GM13977 (cell line): ENCODE measurements around the gene KLHDC10.
"Not testable (repeated sequence)": the region's sequence is repeated elsewhere in the genome, so short reads cannot be mapped to it uniquely, and the experiment has no call there.

Source experiments
- DNase-seq: peaks from one replicate; pipeline ENCODE4 v3.0.0; 2012; ENCODE audit warnings: low spot score
- in situ Hi-C: fragments of 300-500 bp; cut with MboI; formaldehyde crosslinking; loops from one replicate; pipeline ENCODE4 v1.12.0; 2022; ENCODE audit warnings: low sequenced_read_pairs, low pct_unique_long_range_greater_than_20kb, mixed read lengths, inconsistent platforms; ENCODE audit not compliant: unreplicated experiment
- TF ChIP-seq, protein P1 (sequence below): IDR thresholded peaks from 2 replicates; pipeline ENCODE4 v1.5.1; 2012; ENCODE audit warnings: mild to moderate bottlenecking, control low read depth; ENCODE audit not compliant: insufficient read depth; ENCODE audit errors: extremely low read depth, missing control alignments

KLHDC10 gene

DNA sequence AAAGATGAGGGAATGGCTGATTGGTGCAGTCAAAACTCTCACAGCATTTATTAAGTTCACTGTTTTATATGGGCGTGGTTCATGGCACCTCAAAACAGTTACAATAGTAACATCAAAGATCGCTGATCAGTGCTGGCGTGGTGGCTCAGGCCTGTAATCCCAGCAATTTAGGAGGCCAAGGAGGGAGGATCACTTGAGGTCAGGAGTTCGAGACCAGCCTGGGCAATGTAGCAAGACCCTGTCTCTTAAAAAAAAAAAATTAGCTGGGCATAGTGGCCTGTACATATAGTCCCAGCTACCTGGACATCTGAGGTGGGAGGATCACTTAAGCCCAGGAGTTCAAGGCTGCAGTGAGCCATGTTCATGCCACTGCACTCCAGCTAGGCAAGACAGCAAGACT is 48.5 kb downstream of the KLHDC10 start:
- TF ChIP-seq, protein P1, sequence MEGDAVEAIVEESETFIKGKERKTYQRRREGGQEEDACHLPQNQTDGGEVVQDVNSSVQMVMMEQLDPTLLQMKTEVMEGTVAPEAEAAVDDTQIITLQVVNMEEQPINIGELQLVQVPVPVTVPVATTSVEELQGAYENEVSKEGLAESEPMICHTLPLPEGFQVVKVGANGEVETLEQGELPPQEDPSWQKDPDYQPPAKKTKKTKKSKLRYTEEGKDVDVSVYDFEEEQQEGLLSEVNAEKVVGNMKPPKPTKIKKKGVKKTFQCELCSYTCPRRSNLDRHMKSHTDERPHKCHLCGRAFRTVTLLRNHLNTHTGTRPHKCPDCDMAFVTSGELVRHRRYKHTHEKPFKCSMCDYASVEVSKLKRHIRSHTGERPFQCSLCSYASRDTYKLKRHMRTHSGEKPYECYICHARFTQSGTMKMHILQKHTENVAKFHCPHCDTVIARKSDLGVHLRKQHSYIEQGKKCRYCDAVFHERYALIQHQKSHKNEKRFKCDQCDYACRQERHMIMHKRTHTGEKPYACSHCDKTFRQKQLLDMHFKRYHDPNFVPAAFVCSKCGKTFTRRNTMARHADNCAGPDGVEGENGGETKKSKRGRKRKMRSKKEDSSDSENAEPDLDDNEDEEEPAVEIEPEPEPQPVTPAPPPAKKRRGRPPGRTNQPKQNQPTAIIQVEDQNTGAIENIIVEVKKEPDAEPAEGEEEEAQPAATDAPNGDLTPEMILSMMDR = no peak
- no peak for DNase-seq
- in situ Hi-C loops = no loop called here

DNA sequence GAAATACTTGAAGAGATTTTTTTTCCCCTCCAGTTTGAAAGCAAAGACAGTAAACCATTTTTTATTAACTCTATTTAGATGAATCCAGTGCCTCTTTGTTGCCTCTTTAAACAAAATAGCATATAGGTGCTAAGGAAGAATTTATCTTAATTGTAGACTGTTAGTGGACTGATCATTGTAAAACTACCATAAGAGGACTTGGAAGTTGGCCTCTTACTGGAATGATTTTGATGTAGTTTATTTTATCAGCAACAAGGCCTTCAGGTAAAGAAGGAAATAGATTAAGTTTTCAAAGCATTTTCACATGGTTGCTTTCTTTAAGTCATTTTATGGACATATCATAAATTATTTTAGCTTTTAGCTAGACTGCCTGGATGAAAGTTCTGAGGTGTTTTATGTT is 53.2 kb downstream of the KLHDC10 start:
- no peak for DNase-seq
- in situ Hi-C loops = no loop called here

DNA sequence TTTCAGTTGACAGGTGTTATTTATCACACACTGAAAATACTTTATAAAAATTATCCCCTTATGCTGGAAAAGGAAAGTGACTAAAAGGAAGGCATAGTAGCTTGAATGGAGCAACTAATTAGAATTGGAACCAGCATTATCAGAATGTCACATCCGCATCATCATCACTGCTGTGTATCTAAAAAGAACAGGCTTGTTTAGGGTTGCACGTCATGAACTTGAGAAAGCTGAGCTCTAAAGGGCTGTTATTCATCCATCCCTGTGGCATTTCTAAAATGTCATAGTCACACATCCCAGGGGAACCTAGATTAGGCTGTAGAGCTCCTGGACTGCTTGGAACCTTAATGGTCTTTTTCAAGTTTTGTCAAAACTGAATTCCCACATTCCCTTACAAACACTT is 54.4 kb downstream of the KLHDC10 start:
- DNase-seq = no peak
- in situ Hi-C loops = no loop called here
- TF ChIP-seq, protein P1 = no peak

More for the DNA sequence above, 53.2 kb downstream of the KLHDC10 start:
- TF ChIP-seq, protein P1 = no peak

DNA sequence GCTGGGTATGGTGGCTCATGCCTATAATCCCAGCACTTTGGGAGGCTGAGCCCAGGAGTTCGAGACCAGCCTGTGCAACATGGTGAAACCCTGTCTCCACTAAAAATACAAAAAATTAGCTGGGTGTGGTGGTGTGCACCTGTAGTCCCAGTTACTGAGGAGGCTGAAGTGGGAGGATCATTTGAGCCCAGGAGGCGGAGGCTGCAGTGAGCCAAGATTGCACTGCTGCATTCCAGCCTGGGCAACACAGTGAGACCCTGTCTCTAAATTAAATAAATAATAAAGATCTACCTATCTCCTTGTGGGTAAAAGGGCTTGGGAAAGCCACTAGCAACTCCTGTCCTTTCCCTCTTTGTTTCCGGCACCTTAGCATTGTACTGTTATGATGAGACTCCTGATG is 56.5 kb downstream of the KLHDC10 start:
- DNase-seq, in situ Hi-C loops: not testable (repeated sequence)

DNA sequence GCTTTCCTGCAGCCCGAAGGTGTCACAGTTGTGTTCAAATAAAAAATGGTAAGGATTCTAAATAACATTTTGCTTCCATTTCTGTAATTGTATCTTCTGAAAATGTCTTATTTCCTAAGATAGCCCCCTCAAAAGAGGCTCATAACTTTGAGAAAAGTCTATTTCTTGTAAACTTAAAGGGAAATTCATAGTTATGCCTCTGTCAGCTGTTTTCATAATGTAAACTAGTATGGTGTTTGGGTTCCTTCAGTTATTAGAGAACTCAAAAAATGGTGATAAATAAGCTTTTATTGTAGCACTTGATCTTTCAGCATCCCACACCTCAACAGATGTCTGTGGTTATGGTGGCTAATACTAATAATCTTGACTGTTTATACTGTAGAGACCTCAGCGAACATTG is 57.1 kb downstream of the KLHDC10 start:
- TF ChIP-seq, protein P1 = no peak
- no peak for DNase-seq
- in situ Hi-C loops = no loop called here

DNA sequence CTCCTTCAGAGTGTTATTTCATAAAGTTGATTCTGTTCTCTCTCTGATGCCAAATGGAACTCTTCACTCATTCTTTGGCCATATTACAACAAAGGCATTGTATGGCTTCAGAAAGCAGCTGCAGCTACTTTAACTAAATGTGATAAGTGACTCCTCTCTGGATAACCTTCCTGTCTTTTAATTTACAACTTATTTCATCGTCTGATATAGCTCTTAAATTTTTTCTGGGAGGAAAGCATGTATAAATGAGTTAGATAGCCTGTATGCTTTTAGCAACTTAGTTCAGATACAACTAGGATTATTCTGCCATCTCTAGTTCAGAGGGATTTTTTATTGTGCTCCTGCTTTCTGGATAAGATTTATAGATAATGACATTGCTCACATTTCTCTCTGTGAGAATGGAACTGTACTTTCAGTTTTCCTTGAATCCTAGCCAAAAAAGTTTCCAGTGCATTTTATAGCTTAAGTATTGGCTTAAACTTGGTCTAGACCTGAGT is 57.5 kb downstream of the KLHDC10 start:
- DNase-seq = no peak
- in situ Hi-C loops = no loop called here
- TF ChIP-seq, protein P1 = no peak

DNA sequence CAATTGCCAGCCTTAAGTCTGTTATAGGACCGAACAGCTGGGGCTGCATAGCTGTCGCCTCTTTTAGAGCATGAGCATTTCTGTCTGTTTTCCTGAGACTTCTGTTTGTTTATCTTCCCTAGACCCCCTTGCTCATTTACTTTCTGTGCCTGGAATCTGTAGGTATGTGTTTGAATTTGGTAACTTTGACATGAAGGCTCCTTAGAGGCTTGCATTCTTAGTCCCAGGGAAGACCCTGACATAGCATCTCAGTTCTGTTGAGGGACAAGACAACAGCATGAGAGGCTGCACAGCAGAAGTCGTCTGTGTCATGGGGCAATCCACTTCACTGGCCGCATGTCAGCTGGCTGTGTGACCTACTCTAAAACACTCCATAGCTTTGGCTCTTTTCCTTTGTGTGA is 58.7 kb downstream of the KLHDC10 start:
- DNase-seq = no peak
- in situ Hi-C loops = no loop called here
- TF ChIP-seq, protein P1 = no peak
